ENCODE results near the gene LRRN2.
"Not testable (repeated sequence)": the region's sequence is repeated elsewhere in the genome, so short reads cannot be mapped to it uniquely, and the experiment has no call there.

The LRRN2 gene

DNA sequence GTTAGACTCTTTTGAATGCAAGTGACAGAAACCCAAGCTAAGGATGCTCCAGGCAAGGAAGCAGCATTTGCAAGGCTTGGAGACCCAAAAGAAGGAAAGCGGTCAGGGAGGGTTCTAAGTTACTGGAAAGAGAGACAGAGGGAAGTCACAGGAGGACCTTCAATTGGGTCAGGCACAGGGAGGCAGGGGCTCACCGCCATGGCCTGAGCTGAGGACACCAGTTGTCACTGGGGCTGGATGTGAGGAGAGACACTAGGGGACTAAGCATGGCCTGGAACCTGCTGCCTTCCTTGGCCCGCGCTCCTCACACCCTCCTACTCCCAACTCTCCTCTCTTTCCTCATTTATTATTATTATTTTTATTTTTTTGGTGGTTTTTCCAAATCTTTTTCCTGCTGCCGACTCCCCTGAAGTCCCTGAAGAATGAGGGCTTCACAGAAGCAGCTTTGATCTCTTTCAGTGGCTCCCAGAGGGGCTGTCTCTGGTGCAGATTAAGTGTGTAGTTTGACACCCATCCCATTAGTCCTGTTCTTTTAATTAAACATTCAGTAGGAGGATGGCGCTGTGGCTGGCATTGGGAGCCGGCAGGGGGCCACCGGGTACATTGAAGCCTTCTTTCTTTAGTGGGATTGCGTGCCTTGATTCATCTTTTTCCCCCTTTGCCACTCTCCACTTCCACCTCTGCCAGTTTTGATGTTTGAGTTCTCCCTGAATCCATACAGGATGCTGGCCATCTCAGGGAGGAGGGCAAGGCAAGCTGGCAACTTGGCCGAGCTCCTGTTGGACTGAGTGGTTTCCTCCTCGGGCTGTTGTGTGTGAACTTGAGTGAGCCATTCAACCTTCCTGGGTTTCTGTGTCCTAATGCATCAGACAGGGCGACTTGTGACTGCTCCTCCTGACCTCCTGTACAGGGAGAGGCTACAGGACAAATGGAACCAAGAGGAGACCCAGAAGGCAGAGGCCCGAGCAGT lies 110.0 kb downstream of the LRRN2 start:
- no peak overlapping the region for H3K4me3 ChIP-seq (ENCODE audit: low read length)
- H3K27me3 ChIP-seq (ENCODE audit: control insufficient read depth, insufficient read depth, low read length): no peaks in the 10 kb centered on the region; the same call in 1 of the 2 replicates
- H3K27ac ChIP-seq (ENCODE audit: low read length): no peak overlapping the region
- no peak for DNase-seq (ENCODE audit: low read depth, low spot score)
- peaks cover 28% of the 10 kb centered on the region for H3K4me1 ChIP-seq (ENCODE audit: control insufficient read depth, insufficient read depth, low read length)
- H3K36me3 ChIP-seq (ENCODE audit: control insufficient read depth, insufficient read depth, low read length): no peaks in the 10 kb centered on the region
- H3K9me3 ChIP-seq (ENCODE audit: control insufficient read depth, insufficient read depth, low read length): no peaks in the 10 kb centered on the region
- no CpG with 5 or more reads among the region's 13 CpGs for WGBS (ENCODE audit: insufficient coverage, insufficient read length)

DNA sequence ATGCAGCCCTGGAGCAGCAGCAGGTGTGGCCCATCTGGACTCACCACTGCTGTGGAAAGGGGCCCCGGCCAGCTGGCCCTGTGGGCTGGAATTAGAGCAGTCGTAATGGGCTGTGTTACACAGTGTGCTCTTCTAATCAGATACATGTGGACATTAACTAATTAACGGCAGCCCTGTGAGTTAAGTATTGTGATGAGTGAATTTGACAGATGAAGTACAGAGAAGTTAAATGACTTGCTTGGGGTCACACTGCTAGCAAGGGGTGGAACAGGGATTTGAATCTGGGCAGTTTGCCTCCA lies 110.7 kb downstream of the LRRN2 start:
- H3K9me3 ChIP-seq (ENCODE audit: control insufficient read depth, insufficient read depth, low read length): no peaks in the 10 kb centered on the region
- no CpG with 5 or more reads among the region's 3 CpGs for WGBS (ENCODE audit: insufficient coverage, insufficient read length)
- H3K27me3 ChIP-seq (ENCODE audit: control insufficient read depth, insufficient read depth, low read length): no peaks in the 10 kb centered on the region; the same call in 1 of the 2 replicates
- H3K4me1 ChIP-seq (ENCODE audit: control insufficient read depth, insufficient read depth, low read length): peaks cover 25% of the 10 kb centered on the region
- no peak overlapping the region for H3K27ac ChIP-seq (ENCODE audit: low read length)
- DNase-seq (ENCODE audit: low read depth, low spot score): no peak
- no peak overlapping the region for H3K4me3 ChIP-seq (ENCODE audit: low read length)
- H3K36me3 ChIP-seq (ENCODE audit: control insufficient read depth, insufficient read depth, low read length): no peaks in the 10 kb centered on the region

DNA sequence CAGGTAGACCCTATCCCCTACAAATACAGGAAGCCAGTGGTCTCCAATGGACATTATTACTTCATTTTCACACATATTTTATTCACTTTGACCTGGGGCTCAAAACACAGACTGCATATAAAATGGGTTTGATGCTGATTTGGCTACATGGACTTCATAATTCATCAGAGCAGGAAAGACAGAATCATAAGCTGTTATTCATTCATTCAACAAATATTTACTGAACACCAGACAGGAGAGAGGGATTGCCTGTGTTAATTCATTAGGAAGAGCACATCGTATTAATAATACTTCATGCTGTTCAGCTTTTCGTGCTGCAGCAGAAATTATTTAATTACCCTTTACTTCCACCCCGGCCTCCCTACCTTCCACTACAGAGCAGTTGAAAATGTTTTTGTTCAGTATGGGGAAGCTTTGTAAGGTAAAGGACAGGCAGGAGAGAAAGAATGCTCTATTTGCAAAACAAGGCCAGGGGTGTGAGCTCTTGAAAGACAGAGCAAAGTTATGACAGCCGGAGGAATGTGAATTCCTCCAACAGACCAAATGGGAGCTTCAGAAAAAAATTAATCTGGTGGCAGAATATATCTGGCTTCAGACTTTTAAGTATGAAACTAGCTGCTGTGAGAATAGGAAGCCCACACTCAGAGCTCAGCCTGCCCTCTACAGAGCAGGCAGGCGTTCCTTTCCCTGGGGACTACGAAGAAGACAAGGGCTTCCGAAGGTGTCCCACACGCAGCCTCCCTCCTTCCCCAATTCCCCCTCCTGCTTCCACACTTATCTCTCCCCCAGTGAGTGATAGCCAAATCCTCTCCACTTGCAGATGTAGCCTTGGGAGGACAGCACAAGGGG lies 111.3 kb downstream of the LRRN2 start:
- Histone ChIP-seq H3K36me3 (ENCODE audit: control insufficient read depth, insufficient read depth, low read length) (no peaks in the 10 kb centered on the region), H3K4me3 (ENCODE audit: low read length) (no peak overlapping the region), H3K9me3 (ENCODE audit: control insufficient read depth, insufficient read depth, low read length) (no peaks in the 10 kb centered on the region), H3K27me3 (ENCODE audit: control insufficient read depth, insufficient read depth, low read length) (no peaks in the 10 kb centered on the region; the same call in 1 of the 2 replicates), H3K4me1 (ENCODE audit: control insufficient read depth, insufficient read depth, low read length) (peaks cover 25% of the 10 kb centered on the region), H3K27ac (ENCODE audit: low read length) (no peak overlapping the region)
- no CpG with 5 or more reads among the region's 8 CpGs for WGBS (ENCODE audit: insufficient coverage, insufficient read length)
- DNase-seq (ENCODE audit: low read depth, low spot score): no peak

DNA sequence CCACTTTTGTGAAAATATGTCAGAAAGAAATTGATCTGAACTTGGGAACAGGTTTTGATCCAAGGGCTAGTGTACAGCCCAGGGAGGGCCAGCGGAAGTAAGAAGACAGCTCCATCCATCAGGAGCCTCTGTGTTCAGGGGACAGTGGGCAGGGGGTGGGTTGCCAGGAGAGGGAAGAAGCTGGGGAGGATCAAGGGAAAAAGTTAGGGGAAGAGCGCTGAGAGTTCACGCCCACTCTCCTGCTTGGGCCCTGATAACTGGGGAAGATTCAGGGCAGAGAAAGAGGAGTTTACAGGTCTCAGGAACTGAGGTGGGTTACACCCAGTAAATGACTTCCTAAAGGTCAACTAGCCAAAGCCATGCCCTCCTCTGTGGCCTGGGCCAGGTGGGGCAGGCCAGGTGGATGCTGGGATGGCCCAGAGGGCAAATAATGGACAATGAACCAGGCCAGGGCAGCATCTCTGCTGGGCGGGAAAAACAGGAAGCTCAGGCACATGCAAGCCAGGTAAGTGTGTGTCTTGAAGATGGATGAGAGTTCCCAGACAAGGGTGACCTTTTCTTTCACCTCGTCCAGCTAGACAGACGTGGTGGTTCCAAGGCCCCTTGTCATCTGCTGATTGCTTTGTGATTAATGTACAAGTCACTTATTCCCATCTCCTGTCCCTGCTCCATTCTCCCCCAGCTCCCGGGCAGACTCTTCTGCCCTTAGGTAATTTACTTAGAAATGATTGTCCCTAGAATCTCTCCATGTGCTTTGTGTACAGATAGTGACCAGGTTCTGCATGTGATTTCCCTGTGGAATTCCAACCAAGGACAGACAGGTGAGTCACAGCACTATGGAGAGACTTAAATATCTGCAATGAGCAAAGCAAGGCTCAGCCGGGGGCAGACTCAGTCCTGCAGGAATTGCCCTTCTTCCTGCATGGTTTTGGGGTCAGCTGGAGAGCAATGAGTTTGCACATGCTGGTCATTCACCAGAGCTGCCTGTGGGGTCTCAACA lies 112.3 kb downstream of the LRRN2 start:
- Histone ChIP-seq H3K9me3 (ENCODE audit: control insufficient read depth, insufficient read depth, low read length) (no peaks in the 10 kb centered on the region), H3K4me3 (ENCODE audit: low read length) (no peak overlapping the region), H3K27me3 (ENCODE audit: control insufficient read depth, insufficient read depth, low read length) (no peaks in the 10 kb centered on the region; the same call in 1 of the 2 replicates), H3K27ac (ENCODE audit: low read length) (no peak overlapping the region), H3K36me3 (ENCODE audit: control insufficient read depth, insufficient read depth, low read length) (no peaks in the 10 kb centered on the region), H3K4me1 (ENCODE audit: control insufficient read depth, insufficient read depth, low read length) (peaks cover 21% of the 10 kb centered on the region)
- no CpG with 5 or more reads among the region's 8 CpGs for WGBS (ENCODE audit: insufficient coverage, insufficient read length)
- DNase-seq (ENCODE audit: low read depth, low spot score): no peak

DNA sequence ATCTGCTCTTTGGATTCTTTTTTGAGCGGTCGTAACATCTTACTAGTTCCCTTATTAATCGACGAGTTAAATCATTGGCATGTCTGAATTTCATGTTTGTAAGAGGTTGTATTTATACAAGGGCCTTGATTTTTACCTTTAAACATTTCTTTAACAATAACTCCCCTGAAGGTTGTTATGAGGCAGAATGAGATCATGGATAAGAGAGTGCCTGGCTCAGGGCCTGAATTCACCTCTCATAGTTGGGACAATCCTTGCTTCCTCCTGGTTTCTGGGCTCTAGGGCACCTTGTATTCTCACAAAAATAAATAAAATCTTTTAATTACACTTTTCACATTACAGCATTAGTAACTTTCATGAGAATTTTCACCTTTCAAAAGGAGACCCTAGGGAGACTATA lies 113.9 kb downstream of the LRRN2 start:
- no CpG with 5 or more reads among the region's 4 CpGs for WGBS (ENCODE audit: insufficient coverage, insufficient read length)
- Histone ChIP-seq H3K4me3 (ENCODE audit: low read length) (no peak overlapping the region), H3K36me3 (ENCODE audit: control insufficient read depth, insufficient read depth, low read length) (no peaks in the 10 kb centered on the region), H3K27me3 (ENCODE audit: control insufficient read depth, insufficient read depth, low read length) (no peaks in the 10 kb centered on the region; the same call in 1 of the 2 replicates), H3K27ac (ENCODE audit: low read length) (no peak overlapping the region), H3K9me3 (ENCODE audit: control insufficient read depth, insufficient read depth, low read length) (no peaks in the 10 kb centered on the region), H3K4me1 (ENCODE audit: control insufficient read depth, insufficient read depth, low read length) (peaks cover 23% of the 10 kb centered on the region)
- no peak for DNase-seq (ENCODE audit: low read depth, low spot score)

DNA sequence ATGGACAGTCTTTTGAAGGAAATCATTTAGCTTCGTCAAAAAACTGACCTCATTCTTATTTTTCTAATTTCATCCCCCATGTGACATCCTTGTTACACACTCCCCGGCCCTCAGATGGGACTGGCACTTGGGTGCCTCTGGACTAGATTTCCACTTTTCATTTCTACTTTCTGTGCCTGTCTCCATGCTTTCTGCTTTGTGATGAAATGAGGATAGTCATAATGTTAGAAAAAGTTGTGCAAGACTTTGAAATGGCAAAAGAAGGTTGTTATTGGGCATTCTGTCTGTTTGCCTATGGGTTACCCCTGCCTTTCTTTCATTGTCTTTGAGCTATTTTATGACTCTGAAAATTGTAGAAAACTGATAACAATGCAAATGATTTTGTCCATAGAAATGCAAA lies 114.4 kb downstream of the LRRN2 start:
- H3K4me3 ChIP-seq (ENCODE audit: low read length): no peak overlapping the region
- H3K36me3 ChIP-seq (ENCODE audit: control insufficient read depth, insufficient read depth, low read length): no peaks in the 10 kb centered on the region
- no peaks in the 10 kb centered on the region; the same call in 1 of the 2 replicates for H3K27me3 ChIP-seq (ENCODE audit: control insufficient read depth, insufficient read depth, low read length)
- no CpG with 5 or more reads among the region's 2 CpGs for WGBS (ENCODE audit: insufficient coverage, insufficient read length)
- H3K27ac ChIP-seq (ENCODE audit: low read length): no peak overlapping the region
- DNase-seq (ENCODE audit: low read depth, low spot score): no peak
- no peaks in the 10 kb centered on the region for H3K9me3 ChIP-seq (ENCODE audit: control insufficient read depth, insufficient read depth, low read length)
- H3K4me1 ChIP-seq (ENCODE audit: control insufficient read depth, insufficient read depth, low read length): peaks cover 23% of the 10 kb centered on the region

DNA sequence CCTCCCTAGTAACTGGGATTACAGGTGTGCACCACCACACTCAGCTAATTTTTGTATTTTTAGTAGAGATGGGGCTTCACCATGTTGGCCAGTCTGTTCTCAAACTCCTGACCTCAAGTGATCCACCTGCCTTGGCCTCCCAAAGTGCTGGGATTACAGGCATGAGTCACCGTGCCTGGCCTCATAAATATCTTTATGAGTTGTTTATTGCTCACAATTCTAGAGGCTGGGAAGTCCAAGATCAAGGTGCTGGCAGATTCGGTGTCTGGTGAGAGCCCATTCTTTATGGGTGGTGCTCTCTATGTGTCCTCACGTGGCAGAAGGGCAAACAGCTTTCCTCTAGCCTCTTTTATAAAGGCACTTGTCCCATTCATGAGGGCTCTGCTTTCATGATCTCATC lies 115.5 kb downstream of the LRRN2 start:
- not testable (repeated sequence) for H3K4me3 ChIP-seq (ENCODE audit: low read length); H3K27ac ChIP-seq (ENCODE audit: low read length); DNase-seq (ENCODE audit: low read depth, low spot score); H3K36me3 ChIP-seq (ENCODE audit: control insufficient read depth, insufficient read depth, low read length); H3K9me3 ChIP-seq (ENCODE audit: control insufficient read depth, insufficient read depth, low read length); H3K27me3 ChIP-seq (ENCODE audit: control insufficient read depth, insufficient read depth, low read length)
- no CpG with 5 or more reads among the region's 3 CpGs for WGBS (ENCODE audit: insufficient coverage, insufficient read length)
- H3K4me1 ChIP-seq (ENCODE audit: control insufficient read depth, insufficient read depth, low read length): peaks cover 20% of the 10 kb centered on the region

DNA sequence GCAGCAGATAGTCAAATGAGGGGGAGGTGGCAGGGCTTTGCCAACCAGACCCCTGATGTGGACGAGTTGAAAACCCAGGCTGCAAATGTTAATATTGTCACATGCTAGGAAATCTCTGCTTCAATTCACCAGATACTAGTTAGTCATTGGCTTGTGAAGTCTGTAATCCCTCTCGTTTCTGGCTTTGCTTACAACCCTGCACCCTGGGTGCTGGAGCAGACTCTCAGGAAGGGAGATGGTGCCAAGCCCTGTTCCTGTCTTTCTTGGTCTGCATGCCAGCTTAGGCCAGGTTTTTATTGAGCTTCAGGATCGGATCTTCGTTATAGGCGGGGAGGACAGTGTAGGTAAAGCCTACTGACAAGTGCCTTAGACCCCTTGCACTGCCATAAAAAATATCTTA lies 116.1 kb downstream of the LRRN2 start:
- no peaks in the 10 kb centered on the region for H3K9me3 ChIP-seq (ENCODE audit: control insufficient read depth, insufficient read depth, low read length)
- peaks cover 15% of the 10 kb centered on the region for H3K4me1 ChIP-seq (ENCODE audit: control insufficient read depth, insufficient read depth, low read length)
- no peaks in the 10 kb centered on the region for H3K36me3 ChIP-seq (ENCODE audit: control insufficient read depth, insufficient read depth, low read length)
- no peaks in the 10 kb centered on the region; the same call in 1 of the 2 replicates for H3K27me3 ChIP-seq (ENCODE audit: control insufficient read depth, insufficient read depth, low read length)
- no peak overlapping the region for H3K27ac ChIP-seq (ENCODE audit: low read length)
- DNase-seq (ENCODE audit: low read depth, low spot score): no peak
- WGBS (ENCODE audit: insufficient coverage, insufficient read length): no CpG with 5 or more reads among the region's 5 CpGs
- H3K4me3 ChIP-seq (ENCODE audit: low read length): no peak overlapping the region

DNA sequence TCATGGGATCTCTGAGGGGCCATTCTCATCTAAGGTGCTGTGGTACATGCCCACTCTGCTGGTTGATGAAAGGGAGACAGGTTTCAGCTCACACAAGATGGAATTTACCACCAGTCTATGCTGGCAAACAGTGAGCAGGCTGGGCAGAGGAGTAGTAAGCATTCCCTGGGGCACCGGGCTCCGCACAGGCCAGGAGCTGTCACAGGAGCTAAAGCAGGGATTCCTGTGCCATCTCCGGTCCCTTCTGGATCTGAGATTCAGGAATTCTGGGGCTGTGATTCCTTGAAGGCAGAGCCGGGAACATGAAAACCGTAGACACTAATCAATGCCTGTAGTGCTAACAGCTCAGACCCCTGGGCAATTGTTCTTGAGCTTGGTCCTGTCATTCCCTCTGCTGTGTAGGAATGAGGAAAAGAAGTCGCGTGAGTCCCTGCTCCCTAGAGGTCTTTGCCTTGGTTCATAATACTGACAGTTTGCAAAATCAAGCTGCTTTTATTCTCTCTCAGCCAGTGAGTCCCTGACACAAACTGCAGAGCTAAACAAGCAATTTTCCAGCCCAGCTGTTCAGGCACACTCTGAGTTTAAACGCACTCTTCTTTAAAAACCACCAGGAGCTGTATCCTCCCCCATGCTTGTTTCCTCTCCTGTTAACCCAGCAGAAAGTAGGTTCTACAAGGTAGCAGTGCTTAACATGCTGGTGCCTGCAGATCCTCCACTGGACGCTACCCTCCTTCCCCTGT lies 116.8 kb downstream of the LRRN2 start:
- H3K27ac ChIP-seq (ENCODE audit: low read length): no peak overlapping the region
- DNase-seq (ENCODE audit: low read depth, low spot score): no peak
- no CpG with 5 or more reads among the region's 9 CpGs for whole genome bisulfite sequencing (ENCODE audit: insufficient coverage, insufficient read length)

More for the DNA sequence above, 116.8 kb downstream of the LRRN2 start:
- Histone ChIP-seq H3K4me1 (ENCODE audit: control insufficient read depth, insufficient read depth, low read length) (peaks cover 13% of the 10 kb centered on the region; the same call in 1 of the 2 replicates), H3K27me3 (ENCODE audit: control insufficient read depth, insufficient read depth, low read length) (no peaks in the 10 kb centered on the region; the same call in 1 of the 2 replicates), H3K9me3 (ENCODE audit: control insufficient read depth, insufficient read depth, low read length) (no peaks in the 10 kb centered on the region), H3K36me3 (ENCODE audit: control insufficient read depth, insufficient read depth, low read length) (no peaks in the 10 kb centered on the region), H3K4me3 (ENCODE audit: low read length) (no peak overlapping the region)

Measured in iPS DF 6.9 (cell line).